ENCODE data around the gene ABHD4. TPM values are rescaled to one million over a fixed set of nuclear protein-coding genes. Genes with fewer than 3 reads are reported as not detected.

Gene ABHD4
- total RNA-seq, 2 donors from 2014 or later: 20.9 to 25.4 TPM

GRCh38 chr14:22601996-22602395 lies 3.9 kb downstream of the ABHD4 start:
- Histone ChIP-seq H3K36me3 (peaks cover 54% of the 10 kb centered on the region), H3K27me3 (no peaks in the 10 kb centered on the region), H3K4me1 (peaks cover 0 to 17% of the 10 kb centered on the region in 2 donors), H3K9me3 (no peaks in the 10 kb centered on the region), H3K4me3 (no peak overlapping the region), H3K27ac (no peak overlapping the region)
- TF ChIP-seq, protein P1, sequence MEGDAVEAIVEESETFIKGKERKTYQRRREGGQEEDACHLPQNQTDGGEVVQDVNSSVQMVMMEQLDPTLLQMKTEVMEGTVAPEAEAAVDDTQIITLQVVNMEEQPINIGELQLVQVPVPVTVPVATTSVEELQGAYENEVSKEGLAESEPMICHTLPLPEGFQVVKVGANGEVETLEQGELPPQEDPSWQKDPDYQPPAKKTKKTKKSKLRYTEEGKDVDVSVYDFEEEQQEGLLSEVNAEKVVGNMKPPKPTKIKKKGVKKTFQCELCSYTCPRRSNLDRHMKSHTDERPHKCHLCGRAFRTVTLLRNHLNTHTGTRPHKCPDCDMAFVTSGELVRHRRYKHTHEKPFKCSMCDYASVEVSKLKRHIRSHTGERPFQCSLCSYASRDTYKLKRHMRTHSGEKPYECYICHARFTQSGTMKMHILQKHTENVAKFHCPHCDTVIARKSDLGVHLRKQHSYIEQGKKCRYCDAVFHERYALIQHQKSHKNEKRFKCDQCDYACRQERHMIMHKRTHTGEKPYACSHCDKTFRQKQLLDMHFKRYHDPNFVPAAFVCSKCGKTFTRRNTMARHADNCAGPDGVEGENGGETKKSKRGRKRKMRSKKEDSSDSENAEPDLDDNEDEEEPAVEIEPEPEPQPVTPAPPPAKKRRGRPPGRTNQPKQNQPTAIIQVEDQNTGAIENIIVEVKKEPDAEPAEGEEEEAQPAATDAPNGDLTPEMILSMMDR (IDR thresholded peaks at IDR 0.05): no peak
- no peak for DNase-seq (ENCODE audit: low spot score)

- Histone ChIP-seq H3K27ac (no peak overlapping the region), H3K27me3 (no peaks in the 10 kb centered on the region), H3K36me3 (peaks cover 62% of the 10 kb centered on the region), H3K4me3 (no peak overlapping the region), H3K4me1 (peaks cover 0 to 17% of the 10 kb centered on the region in 2 donors), H3K9me3 (no peaks in the 10 kb centered on the region)
- DNase-seq (ENCODE audit: low spot score): no peak
- TF ChIP-seq, protein P1 (IDR thresholded peaks at IDR 0.05): no peak
These were observed 4.8 kb downstream of the ABHD4 start for GRCh38 chr14:22602862-22603261.

GRCh38 chr14:22606380-22606779 lies 8.3 kb downstream of the ABHD4 start:
- Histone ChIP-seq H3K27ac (no peak overlapping the region), H3K9me3 (no peaks in the 10 kb centered on the region), H3K4me3 (no peak overlapping the region), H3K36me3 (peaks cover 95% of the 10 kb centered on the region), H3K4me1 (no peaks in the 10 kb centered on the region), H3K27me3 (no peaks in the 10 kb centered on the region)
- no peak for DNase-seq (ENCODE audit: low spot score)
- TF ChIP-seq, protein P1 (IDR thresholded peaks at IDR 0.05): no peak

GRCh38 chr14:22607291-22607690 lies 9.2 kb downstream of the ABHD4 start:
- no peak for DNase-seq (ENCODE audit: low spot score)
- Histone ChIP-seq H3K4me3 (no peak overlapping the region), H3K9me3 (no peaks in the 10 kb centered on the region), H3K36me3 (peaks cover 96% of the 10 kb centered on the region), H3K4me1 (no peaks in the 10 kb centered on the region), H3K27ac (no peak overlapping the region), H3K27me3 (no peaks in the 10 kb centered on the region)
- TF ChIP-seq, protein P1 (IDR thresholded peaks at IDR 0.05): no peak

GRCh38 chr14:22610931-22611330 lies 12.8 kb downstream of the ABHD4 start:
- no peak overlapping the region for H3K4me3 ChIP-seq

More at GRCh38 chr14:22610931-22611330, 12.8 kb downstream of the ABHD4 start:
- Histone ChIP-seq H3K9me3 (no peaks in the 10 kb centered on the region), H3K36me3 (peaks cover 60% of the 10 kb centered on the region), H3K27ac (no peak overlapping the region), H3K4me1 (peaks cover 0 to 6% of the 10 kb centered on the region in 2 donors), H3K27me3 (no peaks in the 10 kb centered on the region)
- no peak for DNase-seq (ENCODE audit: low spot score)
- TF ChIP-seq, protein P1 (IDR thresholded peaks at IDR 0.05): no peak
